A673 (cell line): ENCODE measurements around the gene FUZ. TPM values are rescaled to one million over a fixed set of nuclear protein-coding genes. Genes with fewer than 3 reads are reported as not detected.

ENCODE experiments used
- BruUV-seq: library from RNA; stranded (reverse); fragments of 400-500 nt; replicated peaks from 2 replicates; lab custom pipeline; 2021; lab: Mats Ljungman, UMichigan
- CTCF ChIA-PET: fragments of 300-600 bp; sonication (Branson Sonifier 250); formaldehyde crosslinking; loops from one replicate; lab custom pipeline; 2022; ENCODE audit warnings: antibody characterized with exemption; lab: Charles Lee
- POLR2A ChIA-PET: fragments of 300-600 bp; sonication (Branson Sonifier 250); formaldehyde crosslinking; loops from one replicate; lab custom pipeline; 2022; ENCODE audit warnings: antibody characterized with exemption; ENCODE audit not compliant: low non-redundant PET; lab: Charles Lee
- DNase-seq: peaks from one replicate; pipeline ENCODE4 v3.0.0-alpha.2; 2015; ENCODE audit warnings: low spot score
- H3K27ac ChIP-seq: fragments of 200-600 bp; sonication (generic); 2 replicates; pipeline ENCODE4 v1.5.1; 2016; ENCODE audit warnings: mixed run types, low read depth, mild to moderate bottlenecking, mixed read lengths, antibody characterized with exemption, low read length; ENCODE audit not compliant: poor library complexity, severe bottlenecking
- H3K27me3 ChIP-seq: fragments of 200-600 bp; sonication (generic); replicated peaks from 2 replicates; pipeline ENCODE4 v1.6.1; 2017; ENCODE audit warnings: mixed run types, low read depth, mild to moderate bottlenecking, mixed read lengths, antibody characterized with exemption, low read length; ENCODE audit not compliant: insufficient read depth, poor library complexity
- H3K36me3 ChIP-seq: fragments of 200-600 bp; sonication (generic); 2 replicates; pipeline ENCODE4 v1.6.1; 2016; ENCODE audit warnings: mixed run types, mild to moderate bottlenecking, mixed read lengths, antibody characterized with exemption, low read length; ENCODE audit not compliant: insufficient read depth, poor library complexity, severe bottlenecking
- H3K4me1 ChIP-seq: fragments of 200-600 bp; sonication (generic); 2 replicates; pipeline ENCODE4 v1.6.1; 2017; ENCODE audit warnings: mixed run types, mild to moderate bottlenecking, mixed read lengths, antibody characterized with exemption, low read length; ENCODE audit not compliant: insufficient read depth, poor library complexity, severe bottlenecking
- H3K4me3 ChIP-seq: fragments of 200-600 bp; sonication (generic); 2 replicates; pipeline ENCODE4 v1.5.1; 2016; ENCODE audit warnings: low read depth, mixed run types, mild to moderate bottlenecking, mixed read lengths, low read length; ENCODE audit not compliant: poor library complexity, severe bottlenecking
- H3K9me3 ChIP-seq: fragments of 200-600 bp; sonication (generic); 2 replicates; pipeline ENCODE4 v1.6.1; 2016; ENCODE audit warnings: mixed run types, low read depth, mild to moderate bottlenecking, mixed read lengths, antibody characterized with exemption, low read length; ENCODE audit not compliant: poor library complexity, severe bottlenecking
- EZH2 ChIP-seq: fragments of 200-600 bp; sonication (generic); IDR thresholded peaks from 2 replicates; pipeline ENCODE4 v1.6.1; 2017; ENCODE audit warnings: borderline replicate concordance, low read depth, mild to moderate bottlenecking, mixed read lengths, antibody characterized with exemption, low read length; ENCODE audit not compliant: poor library complexity, severe bottlenecking
- intact Hi-C: fragments of 100-400 bp; cut with micrococcal nuclease; formaldehyde crosslinking; loops from one replicate; pipeline ENCODE4 v1.10.0; 2022; ENCODE audit not compliant: unreplicated experiment
- total RNA-seq: library from RNA; stranded (reverse); gene quantifications from 2 replicates; pipeline ENCODE4 v1.2.3, GENCODE V29; 2021
- TF ChIP-seq, protein P1 (sequence below): fragments of 300-800, 200-600 bp; sonication (generic); conservative IDR thresholded peaks from 2 replicates; pipeline ENCODE4 v1.5.1; 2017; ENCODE audit warnings: low read depth, mild to moderate bottlenecking, antibody characterized with exemption, low read length, moderate library complexity, mixed read lengths

FUZ gene
- total RNA-seq, 1 experiment from 2014 or later, result 53.0 TPM

DNA sequence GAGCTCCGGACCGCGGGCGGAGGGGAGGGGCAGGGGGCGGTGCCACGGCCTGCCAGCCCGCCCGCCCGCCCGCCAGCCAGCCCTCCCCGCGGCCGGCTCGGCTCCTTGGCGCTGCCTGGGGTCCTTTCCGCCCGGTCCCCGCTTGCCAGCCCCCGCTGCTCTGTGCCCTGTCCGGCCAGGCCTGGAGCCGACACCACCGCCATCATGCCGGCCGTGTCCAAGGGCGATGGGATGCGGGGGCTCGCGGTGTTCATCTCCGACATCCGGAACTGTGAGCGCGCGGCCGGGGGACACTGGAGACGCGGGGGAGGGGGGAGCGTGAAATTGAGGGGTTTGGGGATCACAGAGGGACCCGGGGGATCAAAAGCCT, 46.2 kb downstream of the FUZ start, which contains the start of gene AP2A1:
Gene AP2A1, plus strand, starts transcription at position 72 of the 370 bp plus-strand sequence. Its CDS starts 133 bp downstream, at position 205.
- BruUV-seq, result no TSS peak
- Histone ChIP-seq H3K9me3 (no peaks in the 10 kb centered on the region), H3K4me3 (peak within 1 kb of the TSS; percentile 99), H3K4me1 (peaks cover 15% of the 10 kb centered on the region), H3K27me3 (no peaks in the 10 kb centered on the region), H3K27ac (peak within 1 kb of the TSS; percentile 95), H3K36me3 (no peaks in the 10 kb centered on the region)
- ChIA-PET CTCF (interaction anchor here (0.5 to 1.0 kb wide), 4 partner anchors 16 to 1387 kb away, joined by 3 to 14 read pairs (median 4); no protein-coding TSS in a partner anchor), POLR2A (interaction anchor here (0.7 kb wide), 2 partner anchors 274 to 315 kb away, joined by 3 to 24 read pairs; partner anchors contain the start of gene PIH1D1)
- no peak for DNase-seq
- intact Hi-C loops, result loop anchor here (5.0 to 10.0 kb wide), 2 partner anchors 100 to 158 kb away; partner anchors contain the start of genes ATF5, NUP62 and PNKP
- no peak for TF ChIP-seq EZH2
- TF ChIP-seq, protein P1, sequence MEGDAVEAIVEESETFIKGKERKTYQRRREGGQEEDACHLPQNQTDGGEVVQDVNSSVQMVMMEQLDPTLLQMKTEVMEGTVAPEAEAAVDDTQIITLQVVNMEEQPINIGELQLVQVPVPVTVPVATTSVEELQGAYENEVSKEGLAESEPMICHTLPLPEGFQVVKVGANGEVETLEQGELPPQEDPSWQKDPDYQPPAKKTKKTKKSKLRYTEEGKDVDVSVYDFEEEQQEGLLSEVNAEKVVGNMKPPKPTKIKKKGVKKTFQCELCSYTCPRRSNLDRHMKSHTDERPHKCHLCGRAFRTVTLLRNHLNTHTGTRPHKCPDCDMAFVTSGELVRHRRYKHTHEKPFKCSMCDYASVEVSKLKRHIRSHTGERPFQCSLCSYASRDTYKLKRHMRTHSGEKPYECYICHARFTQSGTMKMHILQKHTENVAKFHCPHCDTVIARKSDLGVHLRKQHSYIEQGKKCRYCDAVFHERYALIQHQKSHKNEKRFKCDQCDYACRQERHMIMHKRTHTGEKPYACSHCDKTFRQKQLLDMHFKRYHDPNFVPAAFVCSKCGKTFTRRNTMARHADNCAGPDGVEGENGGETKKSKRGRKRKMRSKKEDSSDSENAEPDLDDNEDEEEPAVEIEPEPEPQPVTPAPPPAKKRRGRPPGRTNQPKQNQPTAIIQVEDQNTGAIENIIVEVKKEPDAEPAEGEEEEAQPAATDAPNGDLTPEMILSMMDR, result no peak

DNA sequence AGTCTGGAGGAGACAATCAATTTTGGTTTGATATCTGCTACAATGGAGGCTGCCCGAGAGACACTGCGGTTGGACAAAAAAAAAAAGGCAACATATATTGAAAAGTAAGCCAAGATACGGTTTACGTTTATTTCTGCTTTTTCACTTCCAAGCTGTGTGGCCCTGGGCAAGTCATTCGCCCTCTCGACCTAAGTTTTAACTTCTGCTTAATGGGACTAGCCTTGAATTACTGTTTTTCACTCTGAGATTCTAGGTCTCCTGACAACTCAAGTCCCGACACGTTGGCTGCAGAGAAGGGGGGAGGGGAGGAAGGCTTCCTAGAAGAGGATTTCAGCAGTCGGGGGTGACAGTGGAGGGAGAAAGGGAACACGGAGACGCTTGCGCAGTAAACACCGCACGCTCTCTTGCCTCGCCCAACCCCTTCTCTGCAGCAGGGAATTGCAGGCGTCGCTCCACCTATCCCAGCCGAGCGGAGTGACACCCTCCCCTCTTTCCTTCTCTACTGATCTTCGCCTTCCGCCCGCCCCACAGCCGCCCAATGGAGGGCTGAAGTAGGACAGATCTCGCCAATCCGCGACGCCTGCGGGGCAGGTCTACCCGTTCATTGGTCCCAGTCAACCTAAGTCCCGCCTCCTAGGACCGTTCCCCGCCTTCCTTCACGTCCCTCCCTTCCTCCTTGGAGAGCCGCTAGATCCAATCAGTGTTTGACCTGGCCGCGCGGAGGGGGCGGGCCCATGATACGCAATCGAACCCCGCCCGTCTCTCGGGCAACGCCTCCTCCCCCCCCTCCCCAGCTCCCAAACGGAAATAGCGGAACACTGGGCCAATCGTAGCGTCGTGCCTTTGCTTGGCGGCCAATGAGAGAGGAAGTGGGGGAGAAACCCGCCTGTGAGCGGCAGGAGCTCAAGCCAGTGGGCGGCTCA, 46.8 kb downstream of the FUZ start:
- Histone ChIP-seq H3K36me3 (no peaks in the 10 kb centered on the region), H3K27ac (peak overlapping the region; percentile 95), H3K9me3 (no peaks in the 10 kb centered on the region), H3K27me3 (no peaks in the 10 kb centered on the region), H3K4me3 (peak overlapping the region; percentile 99), H3K4me1 (peaks cover 15% of the 10 kb centered on the region)
- TF ChIP-seq, protein P1, result no peak
- no peak for TF ChIP-seq EZH2
- DNase-seq, result peak; percentile 100
- ChIA-PET POLR2A (interaction anchor here (0.7 kb wide), 2 partner anchors 273 to 315 kb away, joined by 3 to 24 read pairs; partner anchors contain the start of gene PIH1D1), CTCF (interaction anchor here (0.5 to 1.0 kb wide), 4 partner anchors 15 to 1386 kb away, joined by 3 to 14 read pairs (median 4); no protein-coding TSS in a partner anchor)
- BruUV-seq, result TSS peak; percentile 98
- intact Hi-C loops, result loop anchor here (5.0 to 10.0 kb wide), 2 partner anchors 101 to 159 kb away; partner anchors contain the start of genes ATF5, NUP62 and PNKP

DNA sequence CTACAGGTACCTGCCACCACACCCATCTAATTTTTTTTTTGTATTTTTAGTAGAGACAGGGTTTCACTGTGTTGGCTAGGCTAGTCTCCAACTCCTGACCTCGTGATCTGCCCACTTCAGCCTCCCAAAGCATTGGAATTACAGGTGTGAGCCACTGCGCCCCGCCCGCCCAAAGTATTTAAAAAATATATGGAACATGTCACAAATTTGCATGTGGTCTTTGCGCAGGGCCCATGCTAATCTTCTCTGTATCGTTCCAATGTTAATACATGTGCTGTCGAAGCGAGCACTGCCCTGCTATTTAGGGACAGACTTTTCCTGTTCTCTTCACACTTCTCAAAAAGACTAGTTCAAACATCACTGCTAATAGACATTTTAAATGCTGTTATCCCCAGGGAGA, 48.8 kb downstream of the FUZ start:
- intact Hi-C loops, result loop anchor here (10.0 kb wide), 1 partner anchor 160 kb away; the partner anchor contains the start of genes ATF5 and NUP62

More for the DNA sequence above, 48.8 kb downstream of the FUZ start:
- Histone ChIP-seq H3K27ac (no peak overlapping the region), H3K4me3 (no peak overlapping the region), H3K4me1 (peaks cover 15% of the 10 kb centered on the region), H3K36me3 (no peaks in the 10 kb centered on the region), H3K27me3 (no peaks in the 10 kb centered on the region), H3K9me3 (no peaks in the 10 kb centered on the region)
- DNase-seq, result no peak
- ChIA-PET CTCF (no interaction called here), POLR2A (interaction anchor here (0.9 kb wide), 1 partner anchor 46 kb away, joined by 8 read pairs; no protein-coding TSS in a partner anchor)
- TF ChIP-seq, protein P1, result no peak
- TF ChIP-seq EZH2, result no peak
- no TSS peak for BruUV-seq
